H9 (cell line): ENCODE data around the gene ZFAND3. TPM values are rescaled to one million over a fixed set of nuclear protein-coding genes. Genes with fewer than 3 reads are reported as not detected.

Experiments
- DNase-seq: peaks from one replicate; pipeline ENCODE4 v3.0.0-alpha.2; 2017
- H2AFZ ChIP-seq: one replicate; pipeline ENCODE4 v1.6.1; 2013; ENCODE audit warnings: mild to moderate bottlenecking, low read length, control low read depth, moderate library complexity
- H2AK5ac ChIP-seq: 2 replicates; pipeline ENCODE4 v1.6.1; 2013; ENCODE audit warnings: low read length, control low read depth, mixed read lengths; ENCODE audit not compliant: insufficient read length
- H2BK120ac ChIP-seq: one replicate; pipeline ENCODE4 v1.6.1; 2013; ENCODE audit warnings: low read depth, mild to moderate bottlenecking, low read length, control low read depth, inconsistent platforms; ENCODE audit not compliant: poor library complexity, severe bottlenecking
- H2BK12ac ChIP-seq: 2 replicates; pipeline ENCODE4 v1.6.1; 2013; ENCODE audit warnings: low read length, control low read depth, mixed read lengths, low read depth; ENCODE audit not compliant: insufficient read length
- H2BK15ac ChIP-seq: 2 replicates; pipeline ENCODE4 v1.6.1; 2013; ENCODE audit warnings: low read depth, low read length, control low read depth
- H2BK20ac ChIP-seq: one replicate; pipeline ENCODE4 v1.6.1; 2013; ENCODE audit warnings: low read depth, mild to moderate bottlenecking, low read length, control low read depth, inconsistent platforms; ENCODE audit not compliant: poor library complexity, severe bottlenecking
- H2BK5ac ChIP-seq: 2 replicates; pipeline ENCODE4 v1.6.1; 2013; ENCODE audit warnings: low read length, control low read depth, mixed read lengths; ENCODE audit not compliant: insufficient read length
- H3K14ac ChIP-seq: 2 replicates; pipeline ENCODE4 v1.6.1; 2013; ENCODE audit warnings: low read length, control low read depth; ENCODE audit not compliant: insufficient read depth
- H3K18ac ChIP-seq: 2 replicates; pipeline ENCODE4 v1.6.1; 2013; ENCODE audit warnings: low read depth, mild to moderate bottlenecking, mixed read lengths, low read length, control low read depth; ENCODE audit not compliant: insufficient read length
- H3K23ac ChIP-seq: 2 replicates; pipeline ENCODE4 v1.6.1; 2013; ENCODE audit warnings: low read length, control low read depth, mixed read lengths, low read depth; ENCODE audit not compliant: insufficient read length
- H3K23me2 ChIP-seq: 2 replicates; pipeline ENCODE4 v1.6.1; 2013; ENCODE audit warnings: low read depth, mild to moderate bottlenecking, mixed read lengths, low read length, control low read depth; ENCODE audit not compliant: insufficient read length, poor library complexity, severe bottlenecking
- H3K27ac ChIP-seq: 2 replicates; pipeline ENCODE4 v1.5.1; 2013; ENCODE audit warnings: low read length, control low read depth, mixed read lengths, low read depth; ENCODE audit not compliant: insufficient read length
- H3K27me3 ChIP-seq: 2 replicates; pipeline ENCODE4 v1.6.1; 2013; ENCODE audit warnings: low read length, control low read depth, inconsistent platforms; ENCODE audit not compliant: insufficient read depth
- H3K4ac ChIP-seq: 2 replicates; pipeline ENCODE4 v1.6.1; 2013; ENCODE audit warnings: low read depth, mild to moderate bottlenecking, control low read depth, inconsistent platforms, low read length, moderate library complexity
- H3K4me1 ChIP-seq: 2 replicates; pipeline ENCODE4 v1.6.1; 2013; ENCODE audit warnings: low read length, control low read depth, inconsistent platforms; ENCODE audit not compliant: insufficient read depth
- H3K4me2 ChIP-seq: 2 replicates; pipeline ENCODE4 v1.6.1; 2013; ENCODE audit warnings: low read length, control low read depth, mixed read lengths; ENCODE audit not compliant: insufficient read length, insufficient read depth
- H3K56ac ChIP-seq: 2 replicates; pipeline ENCODE4 v1.6.1; 2013; ENCODE audit warnings: low read depth, mild to moderate bottlenecking, mixed read lengths, low read length, control low read depth; ENCODE audit not compliant: insufficient read length
- H3K79me1 ChIP-seq: 2 replicates; pipeline ENCODE4 v1.6.1; 2013; ENCODE audit warnings: low read depth, mild to moderate bottlenecking, moderate library complexity, low read length, control low read depth, inconsistent platforms; ENCODE audit not compliant: insufficient read depth, poor library complexity, severe bottlenecking
- H3K79me2 ChIP-seq: 2 replicates; pipeline ENCODE4 v1.6.1; 2013; ENCODE audit warnings: low read length, control low read depth, inconsistent platforms; ENCODE audit not compliant: insufficient read depth
- H3K9ac ChIP-seq: 2 replicates; pipeline ENCODE4 v1.6.1; 2013; ENCODE audit warnings: low read length, control low read depth, mixed read lengths; ENCODE audit not compliant: insufficient read length; ENCODE audit errors: extremely low read depth
- H3K9me3 ChIP-seq: one replicate; pipeline ENCODE4 v1.6.1; 2013; ENCODE audit warnings: low read depth, low read length, inconsistent platforms; ENCODE audit not compliant: control insufficient read depth
- H3T11ph ChIP-seq: one replicate; pipeline ENCODE4 v1.6.1; 2013; ENCODE audit warnings: mild to moderate bottlenecking, low read length, control low read depth, inconsistent platforms
- H4K20me1 ChIP-seq: one replicate; pipeline ENCODE4 v1.6.1; 2013; ENCODE audit not compliant: control insufficient read depth, insufficient read length, insufficient read depth
- H4K5ac ChIP-seq: 2 replicates; pipeline ENCODE4 v1.6.1; 2013; ENCODE audit warnings: low read depth, mild to moderate bottlenecking, mixed read lengths, low read length, control low read depth; ENCODE audit not compliant: insufficient read length
- H4K8ac ChIP-seq: replicated peaks from 2 replicates; pipeline ENCODE4 v1.6.1; 2013; ENCODE audit warnings: low read length, control low read depth, mixed read lengths, low read depth; ENCODE audit not compliant: insufficient read length
- H4K91ac ChIP-seq: 2 replicates; pipeline ENCODE4 v1.6.1; 2013; ENCODE audit warnings: low read depth, mild to moderate bottlenecking, moderate library complexity, mixed read lengths, low read length, control low read depth; ENCODE audit not compliant: insufficient read length
- H3K27ac Mint-ChIP-seq, 3 experiments: 2 replicates in 2 of 3; 3 replicates in 1 of 3; pipeline ENCODE4 v1.8.0; 2020 to 2021; ENCODE audit warnings: mixed read lengths in 3 of 3, mild to moderate bottlenecking in 1 of 3, moderate library complexity in 1 of 3
- H3K27me3 Mint-ChIP-seq: 2 replicates; pipeline ENCODE4 v1.8.0; 2021; ENCODE audit warnings: low read depth, mild to moderate bottlenecking, moderate library complexity, mixed read lengths
- H3K36me3 Mint-ChIP-seq, 3 experiments: 2 replicates in 2 of 3; 3 replicates in 1 of 3; pipeline ENCODE4 v1.8.0; 2020 to 2021; ENCODE audit warnings: low read depth in 3 of 3, mixed read lengths in 3 of 3; ENCODE audit not compliant: insufficient read depth in 1 of 3
- H3K4me1 Mint-ChIP-seq, 2 experiments: 2 replicates each; pipeline ENCODE4 v1.8.0; 2020; ENCODE audit warnings: mixed read lengths in 2 of 2
- H3K4me3 Mint-ChIP-seq, 2 experiments: 2 replicates in 1 of 2; 3 replicates in 1 of 2; pipeline ENCODE4 v1.8.0; 2020 to 2021; ENCODE audit warnings: mild to moderate bottlenecking in 2 of 2, mixed read lengths in 2 of 2, moderate library complexity in 1 of 2
- H3K9me3 Mint-ChIP-seq, 2 experiments: 2 replicates in 1 of 2; 3 replicates in 1 of 2; pipeline ENCODE4 v1.8.0; 2020; ENCODE audit warnings: mild to moderate bottlenecking in 2 of 2, mixed read lengths in 2 of 2, moderate library complexity in 1 of 2
- WGBS: extraction: QIAGEN DNeasy Blood & Tissue Kit; methylation state at CpG from one replicate; pipeline ENCODE4 v1.1.7; 2013; ENCODE audit warnings: missing lambda C conversion rate, low lambda C conversion rate, mixed read lengths; ENCODE audit not compliant: insufficient read length; ENCODE audit errors: extremely low coverage; 5-methylcytosine and 5-hydroxymethylcytosine counted together
- total RNA-seq: library from RNA; stranded (reverse); gene quantifications from 2 replicates; pipeline ENCODE4 v1.2.1, GENCODE V29; 2021
- TF ChIP-seq, protein P1 (sequence below): fragments of 200-600 bp; sonication (generic); conservative IDR thresholded peaks from 3 replicates; pipeline ENCODE4 v1.8.0; 2021; ENCODE audit warnings: antibody characterized with exemption, mild to moderate bottlenecking

The ZFAND3 gene
- total RNA-seq, 1 experiment from 2014 or later: 57.7 TPM

- no peak overlapping the region for H3K27ac ChIP-seq
- Mint-ChIP-seq H3K4me1 (peaks cover 28 to 54% of the 10 kb centered on the region in 2 experiments), H3K27me3 (no peaks in the 10 kb centered on the region; the same call in 1 of the 2 replicates), H3K9me3 (no peaks in the 10 kb centered on the region), H3K36me3 (no peaks in the 10 kb centered on the region; a peak in 1 of 7 replicates), H3K4me3 (no peak overlapping the region; a peak in 1 of 5 replicates), H3K27ac (peak overlapping the region in 2 of 3 experiments; percentile 62 to 73; a peak in 2 of 7 replicates)
- no peak overlapping the region for H3K9ac ChIP-seq
- H3K23me2 ChIP-seq: no peaks in the 10 kb centered on the region
- H3K4me1 ChIP-seq: no peaks in the 10 kb centered on the region; the same call in 1 of the 2 replicates
- H3K56ac ChIP-seq: no peak overlapping the region
- no peaks in the 10 kb centered on the region for H4K20me1 ChIP-seq
- no peak overlapping the region for H3K14ac ChIP-seq
- H2BK12ac ChIP-seq: no peak overlapping the region
- no peak overlapping the region for H3K4ac ChIP-seq
- H3K4me2 ChIP-seq: no peak overlapping the region
- H2BK20ac ChIP-seq: no peak overlapping the region
- no peaks in the 10 kb centered on the region for H3K79me2 ChIP-seq
- no peak overlapping the region for H2BK5ac ChIP-seq
- H4K8ac ChIP-seq: no peak overlapping the region
- peak; percentile 62 for DNase-seq
- H2AK5ac ChIP-seq: no peak overlapping the region
- H2BK120ac ChIP-seq: no peak overlapping the region
- no peak overlapping the region for H2AFZ ChIP-seq
- no peaks in the 10 kb centered on the region for H3K79me1 ChIP-seq
- H2BK15ac ChIP-seq: no peak overlapping the region
- no peak overlapping the region for H4K5ac ChIP-seq
- no CpG with 5 or more reads among the region's 20 CpGs for WGBS
- H3K9me3 ChIP-seq: no peaks in the 10 kb centered on the region
- H4K91ac ChIP-seq: no peak overlapping the region
- H3T11ph ChIP-seq: no peak overlapping the region
- TF ChIP-seq, protein P1, sequence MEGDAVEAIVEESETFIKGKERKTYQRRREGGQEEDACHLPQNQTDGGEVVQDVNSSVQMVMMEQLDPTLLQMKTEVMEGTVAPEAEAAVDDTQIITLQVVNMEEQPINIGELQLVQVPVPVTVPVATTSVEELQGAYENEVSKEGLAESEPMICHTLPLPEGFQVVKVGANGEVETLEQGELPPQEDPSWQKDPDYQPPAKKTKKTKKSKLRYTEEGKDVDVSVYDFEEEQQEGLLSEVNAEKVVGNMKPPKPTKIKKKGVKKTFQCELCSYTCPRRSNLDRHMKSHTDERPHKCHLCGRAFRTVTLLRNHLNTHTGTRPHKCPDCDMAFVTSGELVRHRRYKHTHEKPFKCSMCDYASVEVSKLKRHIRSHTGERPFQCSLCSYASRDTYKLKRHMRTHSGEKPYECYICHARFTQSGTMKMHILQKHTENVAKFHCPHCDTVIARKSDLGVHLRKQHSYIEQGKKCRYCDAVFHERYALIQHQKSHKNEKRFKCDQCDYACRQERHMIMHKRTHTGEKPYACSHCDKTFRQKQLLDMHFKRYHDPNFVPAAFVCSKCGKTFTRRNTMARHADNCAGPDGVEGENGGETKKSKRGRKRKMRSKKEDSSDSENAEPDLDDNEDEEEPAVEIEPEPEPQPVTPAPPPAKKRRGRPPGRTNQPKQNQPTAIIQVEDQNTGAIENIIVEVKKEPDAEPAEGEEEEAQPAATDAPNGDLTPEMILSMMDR: peak; percentile 56
- no peak overlapping the region for H3K23ac ChIP-seq
- no peak overlapping the region for H3K18ac ChIP-seq
- no peaks in the 10 kb centered on the region for H3K27me3 ChIP-seq
These were observed 349.9 kb downstream of the ZFAND3 start for GRCh38 chr6:38169221-38169976.
